Measurements from ENCODE around the gene HCST. TPM values are rescaled to one million over a fixed set of nuclear protein-coding genes. Genes with fewer than 3 reads are reported as not detected.
"Not testable (repeated sequence)": the region's sequence is repeated elsewhere in the genome, so short reads cannot be mapped to it uniquely, and the experiment has no call there.

The HCST gene
- total and polyA plus RNA-seq, 2 of the 4 experiments (the other 2 are of a cell fraction) = 1.5 TPM; not detected in 1

- H3K23ac ChIP-seq (ENCODE audit: low read depth, low read length); H3K14ac ChIP-seq (replicated peaks; ENCODE audit: low read depth, low read length); H2BK5ac ChIP-seq (ENCODE audit: low read depth, low read length, poor library complexity, severe bottlenecking); intact Hi-C loops (cut with micrococcal nuclease); H4K8ac ChIP-seq (ENCODE audit: low read depth in 2 of 2, low read length in 2 of 2); H3K79me1 ChIP-seq (ENCODE audit: low read depth in 1 of 2, low read length in 2 of 2); BruUV-seq (replicated peaks); H2AK5ac ChIP-seq (ENCODE audit: low read depth, low read length); H3K9me1 ChIP-seq (ENCODE audit: insufficient read depth, low read length); H3K4me3 ChIP-seq (ENCODE audit: insufficient read depth, low read depth, low read length); dilution Hi-C loops (cut with HindIII; ENCODE audit: low sequenced_read_pairs, unreplicated experiment); H3K18ac ChIP-seq (ENCODE audit: low read depth, low read length); H2AFZ ChIP-seq (replicated peaks; ENCODE audit: low read length, poor library complexity); H3K27ac ChIP-seq (ENCODE audit: insufficient read depth, low read length); ATAC-seq (ENCODE audit: low read depth); H2BK15ac ChIP-seq (ENCODE audit: low read depth, low read length); H4K20me1 ChIP-seq (ENCODE audit: insufficient read depth, low read length); H3K9ac ChIP-seq (ENCODE audit: low read depth, low read length); CTCF ChIA-PET; H2BK20ac ChIP-seq (ENCODE audit: low read depth, low read length); H4K91ac ChIP-seq (ENCODE audit: insufficient read depth, low read depth, low read length); DNase-seq; H3K56ac ChIP-seq (ENCODE audit: extremely low read depth, insufficient read depth, low read length); H3K36me3 ChIP-seq (ENCODE audit: control insufficient read depth, insufficient read depth, low read length); H3K4me2 ChIP-seq (ENCODE audit: low read depth, low read length); H3K27me3 ChIP-seq (ENCODE audit: control insufficient read depth, insufficient read depth, low read length); H3K4ac ChIP-seq (ENCODE audit: low read depth, low read length); H3K9me3 ChIP-seq (ENCODE audit: control insufficient read depth, insufficient read depth, low read length); H4K5ac ChIP-seq (ENCODE audit: low read depth, low read length); H3K4me1 ChIP-seq (ENCODE audit: control insufficient read depth, insufficient read depth, low read length); H2AK9ac ChIP-seq (replicated peaks; ENCODE audit: low read depth, low read length, poor library complexity); H2BK120ac ChIP-seq (ENCODE audit: low read depth, low read length); in situ Hi-C loops (cut with MboI; ENCODE audit: low sequenced_read_pairs): not testable (repeated sequence)
- POLR2A ChIA-PET (ENCODE audit: unreplicated experiment) = interaction anchor here (0.7 kb wide), 1 partner anchor 9 kb away, joined by 11 read pairs; no protein-coding TSS in a partner anchor
- no CpG with 5 or more reads among the region's 14 CpGs for WGBS, 2 experiments (ENCODE audit: extremely low coverage in 2 of 2, insufficient read length in 1 of 2)
Measured at GRCh38 chr19:35910355-35910754, 8.0 kb downstream of the HCST start.

All from IMR-90 (cell line).